ENCODE results near the gene MTRF1L. TPM values are rescaled to one million over a fixed set of nuclear protein-coding genes. Genes with fewer than 3 reads are reported as not detected.
"Not testable (repeated sequence)": the region's sequence is repeated elsewhere in the genome, so short reads cannot be mapped to it uniquely, and the experiment has no call there.

MTRF1L gene
- total and polyA plus RNA-seq, 8 donors, result 4.7 to 55.9 (median 15.3) TPM

GRCh38 chr6:153012856-153013255 is 10.3 kb upstream of the MTRF1L start:
- Histone ChIP-seq H3K36me3 (no peaks in the 10 kb centered on the region), H3K9me3 (no peaks in the 10 kb centered on the region), H3K27me3 (no peaks in the 10 kb centered on the region), H3K4me1 (no peaks in the 10 kb centered on the region), H3K4me3 (no peak overlapping the region), H3K27ac (no peak overlapping the region)
- intact Hi-C loops (cut with DNase I; ENCODE audit: low total_unique reads), result no loop called here
- TF ChIP-seq CTCF (IDR thresholded peaks at IDR 0.05), result no peak
- TF ChIP-seq EP300 (IDR thresholded peaks at IDR 0.05), result no peak
- TF ChIP-seq POLR2A (IDR thresholded peaks at IDR 0.05), result no peak
- TF ChIP-seq POLR2AphosphoS5 (IDR thresholded peaks at IDR 0.05), result no peak
- 83 to 91% (median 91%) methylated on average over 6 of the region's 6 CpGs for WGBS, 5 donors
- no peak for DNase-seq

GRCh38 chr6:153003366-153003690 is 819 bp upstream of the MTRF1L start:
- DNase-seq, result peak in 1 of 2 donors; percentile 58
- WGBS, 5 donors, result 1 to 2% (median 2%) methylated on average over 6 of the region's 6 CpGs

GRCh38 chr6:153001767-153002612 is 519 bp downstream of the MTRF1L start:
- Histone ChIP-seq H3K27ac (peak overlapping the region; percentile 84 to 93 (median 88)), H3K27me3 (no peaks in the 10 kb centered on the region), H3K9me3 (no peaks in the 10 kb centered on the region), H3K4me1 (peaks cover 20 to 59% (median 35%) of the 10 kb centered on the region in 4 donors), H3K36me3 (peaks cover 9 to 17% (median 15%) of the 10 kb centered on the region in 4 donors), H3K4me3 (peak overlapping the region; percentile 63 to 90 (median 71))
- intact Hi-C loops (cut with DNase I; ENCODE audit: low total_unique reads), result no loop called here
- TF ChIP-seq POLR2A (IDR thresholded peaks at IDR 0.05), result no peak
- TF ChIP-seq POLR2AphosphoS5 (IDR thresholded peaks at IDR 0.05), result no peak
- no peak for TF ChIP-seq CTCF (IDR thresholded peaks at IDR 0.05)
- no peak for TF ChIP-seq EP300 (IDR thresholded peaks at IDR 0.05)
- WGBS, 5 donors, result 3 to 5% (median 4%) methylated on average over 21 to 24 of the region's 31 CpGs
- DNase-seq, result peak in 1 of 2 donors; percentile 50

More at GRCh38 chr6:153003366-153003690, 819 bp upstream of the MTRF1L start:
- H3K27me3 ChIP-seq, result no peaks in the 10 kb centered on the region
- TF ChIP-seq EP300 (IDR thresholded peaks at IDR 0.05) (no peak), POLR2A (IDR thresholded peaks at IDR 0.05) (no peak), POLR2AphosphoS5 (IDR thresholded peaks at IDR 0.05) (no peak), CTCF (IDR thresholded peaks at IDR 0.05) (no peak)
- peak overlapping the region; percentile 84 to 93 (median 88) for H3K27ac ChIP-seq
- peak overlapping the region; percentile 63 to 90 (median 71) for H3K4me3 ChIP-seq
- H3K4me1 ChIP-seq, result peaks cover 20 to 51% (median 35%) of the 10 kb centered on the region in 4 donors
- H3K36me3 ChIP-seq, result peaks cover 0 to 4% (median 3%) of the 10 kb centered on the region in 4 donors
- H3K9me3 ChIP-seq, result no peaks in the 10 kb centered on the region
- intact Hi-C loops (cut with DNase I; ENCODE audit: low total_unique reads), result no loop called here

- peaks cover 20 to 69% (median 38%) of the 10 kb centered on the region in 4 donors for H3K4me1 ChIP-seq
- H3K36me3 ChIP-seq, result peaks cover 9 to 28% (median 27%) of the 10 kb centered on the region in 4 donors
- 93 to 94% (median 93%) methylated on average over 9 of the region's 9 CpGs for WGBS, 5 donors
- DNase-seq; intact Hi-C loops (cut with DNase I; ENCODE audit: low total_unique reads); H3K9me3 ChIP-seq; H3K27me3 ChIP-seq: not testable (repeated sequence)
- H3K27ac ChIP-seq, result peak overlapping the region in 2 of 5 donors; percentile 13 to 88
- H3K4me3 ChIP-seq, result peak overlapping the region in 2 of 4 donors; percentile 63 to 90
These were observed 1.7 kb downstream of the MTRF1L start for GRCh38 chr6:153000790-153001189.

- Histone ChIP-seq H3K27me3 (no peaks in the 10 kb centered on the region), H3K36me3 (peaks cover 9 to 32% (median 30%) of the 10 kb centered on the region in 4 donors), H3K27ac (peak overlapping the region in 1 of 5 donors; percentile 13), H3K4me1 (peaks cover 20 to 74% (median 40%) of the 10 kb centered on the region in 4 donors), H3K4me3 (no peak overlapping the region), H3K9me3 (no peaks in the 10 kb centered on the region)
- TF ChIP-seq EP300 (IDR thresholded peaks at IDR 0.05), result no peak
- no peak for DNase-seq
- intact Hi-C loops (cut with DNase I; ENCODE audit: low total_unique reads), result no loop called here
These were observed 2.3 kb downstream of the MTRF1L start for GRCh38 chr6:153000243-153000642.

DNA sequence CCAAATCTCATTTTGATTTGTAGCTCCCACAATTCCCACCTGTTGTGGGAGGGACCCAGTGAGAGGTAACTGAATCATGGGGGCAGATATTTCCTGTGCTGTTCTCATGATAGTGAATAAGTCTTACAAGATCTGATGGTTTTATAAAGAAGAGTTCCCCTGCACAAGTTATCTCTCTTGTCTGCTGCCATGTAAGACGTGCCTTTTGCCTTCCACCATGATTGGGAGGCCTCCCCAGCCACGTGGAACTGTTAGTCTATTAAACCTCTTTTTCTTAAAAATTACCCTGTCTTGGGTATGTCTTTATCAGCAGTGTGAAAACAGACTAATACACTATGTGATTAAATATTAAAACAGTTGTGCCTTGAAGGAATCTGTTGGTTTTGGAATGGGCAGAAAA is 3.0 kb downstream of the MTRF1L start:
- WGBS, 5 donors, result 71 to 85% (median 76%) methylated on average over 2 of the region's 2 CpGs
- H3K27me3 ChIP-seq, result not testable (repeated sequence)

More for the DNA sequence above, 3.0 kb downstream of the MTRF1L start:
- peaks cover 20 to 72% (median 40%) of the 10 kb centered on the region in 4 donors for H3K4me1 ChIP-seq
- H3K36me3 ChIP-seq, result peaks cover 10 to 39% (median 36%) of the 10 kb centered on the region in 4 donors
- DNase-seq; intact Hi-C loops (cut with DNase I; ENCODE audit: low total_unique reads); H3K27ac ChIP-seq; H3K9me3 ChIP-seq; H3K4me3 ChIP-seq: not testable (repeated sequence)

All from stomach (tissue), 9 donors.